Measurements from ENCODE around the gene PCBP3.
A peak's percentile ranks its signal among the peaks of the same experiment; 100 is the strongest.
"Not testable (repeated sequence)": the region's sequence is repeated elsewhere in the genome, so short reads cannot be mapped to it uniquely, and the experiment has no call there.

The PCBP3 gene

DNA sequence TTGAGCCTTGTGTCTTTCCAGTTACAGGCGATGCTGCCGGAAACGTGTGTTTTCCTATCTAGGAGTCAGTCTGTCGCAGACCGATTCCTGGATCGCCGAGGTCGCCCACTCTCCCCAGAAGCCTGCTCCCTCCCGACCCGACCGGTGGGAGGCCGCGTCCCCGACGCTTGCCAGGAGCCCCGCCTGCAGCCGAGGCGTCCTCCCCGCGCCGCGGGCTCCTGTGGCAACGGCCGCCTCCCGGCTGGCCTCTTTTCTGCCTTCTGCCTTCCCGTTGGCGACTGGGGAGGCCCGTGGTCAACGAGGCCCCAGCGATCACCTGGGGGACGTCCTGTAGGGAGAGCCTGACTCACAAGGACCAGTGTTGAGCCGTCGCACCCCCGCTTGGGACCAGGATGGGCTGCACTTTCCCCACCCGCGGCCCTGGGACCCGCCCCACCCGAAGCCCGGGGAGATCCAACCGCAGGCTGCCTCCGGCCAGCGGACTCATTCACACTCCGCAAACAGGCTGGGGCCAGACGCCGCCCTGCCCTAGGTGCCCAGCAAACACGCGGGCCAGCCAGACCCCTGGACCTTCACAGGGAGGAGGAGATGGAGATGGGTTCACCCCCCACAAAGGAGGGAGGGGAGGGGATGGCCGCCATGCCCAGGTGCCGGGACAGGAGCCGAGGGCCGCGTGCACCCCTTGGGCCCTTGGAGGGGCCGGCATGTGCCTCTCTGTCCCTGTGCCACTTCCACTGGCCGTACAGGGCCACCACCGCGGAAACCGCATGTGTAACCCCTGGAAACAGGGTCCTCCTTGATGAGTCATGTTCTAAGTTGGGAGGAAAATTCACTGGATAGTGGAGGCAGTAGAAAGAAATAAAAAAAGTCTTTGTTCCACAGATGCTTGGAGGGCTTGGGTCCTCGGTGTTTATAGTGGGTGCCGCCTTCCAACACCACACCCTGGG, 330.8 kb downstream of the PCBP3 start:
- no peak for DNase-seq

DNA sequence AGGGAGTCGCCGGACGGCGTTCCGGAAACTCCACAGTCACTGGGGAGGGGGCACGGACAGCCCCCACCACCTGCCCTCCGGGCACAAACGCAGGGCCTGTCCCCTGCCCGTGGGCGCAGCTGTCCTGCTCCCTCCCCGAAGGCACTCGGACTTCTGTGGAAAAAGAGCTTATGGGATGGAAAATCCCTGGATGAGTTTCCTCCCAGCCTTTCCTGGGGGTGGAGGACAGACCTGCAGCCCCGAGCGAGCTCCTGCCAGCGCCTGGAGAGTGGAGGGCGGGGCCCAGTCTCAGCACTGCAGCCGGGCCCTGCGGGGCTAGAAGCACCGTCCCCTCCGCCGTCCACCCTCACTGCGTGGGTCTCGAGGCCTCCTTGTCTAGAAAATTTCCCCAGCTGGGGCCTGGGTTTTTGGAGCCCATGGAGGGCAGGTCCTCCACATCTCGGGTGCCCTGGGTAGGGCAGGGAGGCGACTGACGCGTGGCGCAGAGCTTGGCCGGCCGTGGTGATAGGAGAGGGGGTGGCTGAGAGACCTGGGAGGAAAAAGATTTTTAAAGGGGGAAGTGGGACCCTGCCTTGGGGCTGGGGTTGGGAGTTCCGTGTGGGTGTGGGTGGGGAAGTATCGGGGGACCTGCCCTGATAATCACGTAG, 331.6 kb downstream of the PCBP3 start:
- DNase-seq, result no peak

DNA sequence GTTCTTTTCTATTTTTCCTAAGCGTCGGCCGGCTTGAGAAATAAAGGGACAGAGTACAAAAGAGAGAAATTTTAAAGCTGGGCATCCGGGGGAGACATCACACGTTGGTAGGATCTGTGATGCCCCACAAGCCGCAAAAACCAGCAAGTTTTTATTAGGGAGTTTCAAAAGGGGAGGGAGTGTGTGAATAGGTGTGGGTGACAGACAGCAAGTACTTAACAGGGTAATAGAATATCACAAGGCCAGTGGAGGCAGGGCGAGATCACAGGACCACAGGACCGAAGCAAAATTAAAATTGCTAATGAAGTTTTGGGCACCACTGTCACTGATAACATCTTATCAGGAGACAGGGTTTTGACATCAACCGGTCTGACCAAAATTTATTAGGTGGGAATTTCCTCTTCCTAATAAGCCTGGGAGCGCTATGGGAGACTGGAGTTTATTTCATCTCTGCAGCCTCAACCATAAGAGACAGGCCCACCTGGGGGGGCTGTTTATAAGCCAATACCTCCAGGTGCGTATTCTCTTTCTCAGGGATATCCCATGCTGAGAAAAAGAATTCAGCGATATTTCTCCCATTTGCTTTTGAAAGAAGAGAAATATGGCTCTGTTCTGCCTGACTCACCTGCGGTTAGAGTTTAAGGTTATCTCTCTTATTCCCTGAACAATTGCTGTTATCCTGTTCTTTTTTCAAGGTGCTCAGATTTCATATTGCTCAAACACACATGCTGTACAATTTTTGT, 332.3 kb downstream of the PCBP3 start:
- DNase-seq, result not testable (repeated sequence)

DNA sequence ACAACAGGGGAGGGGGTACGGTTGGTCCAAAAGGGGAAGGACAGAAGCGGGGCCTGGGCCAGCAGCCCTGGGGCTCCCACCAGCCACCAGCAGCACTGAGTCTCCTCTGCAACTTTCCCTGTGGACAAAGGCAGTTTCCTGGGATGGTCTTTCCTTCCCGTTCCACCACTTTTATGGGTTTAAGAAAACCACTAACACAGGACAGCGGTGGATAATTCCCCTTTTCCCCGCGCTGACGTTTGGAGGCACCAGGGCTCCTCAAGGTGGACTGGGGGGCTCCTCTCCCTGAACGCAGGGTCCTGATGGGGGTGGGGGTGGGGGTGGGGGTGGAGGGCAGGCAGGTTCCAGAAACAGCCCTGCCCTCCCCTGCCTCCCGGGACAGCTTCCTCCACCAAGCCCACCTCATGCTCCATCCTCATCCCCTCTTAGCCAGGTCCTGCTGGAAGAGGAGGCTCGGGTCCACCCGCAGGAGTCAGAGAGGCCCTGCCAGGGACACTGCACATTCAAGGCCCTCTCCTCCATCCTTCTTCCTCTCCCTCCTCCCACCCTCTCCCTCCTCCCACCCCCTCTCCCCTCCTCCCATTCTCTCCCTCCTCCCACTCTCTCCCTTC, 333.3 kb downstream of the PCBP3 start:
- no peak for DNase-seq

DNA sequence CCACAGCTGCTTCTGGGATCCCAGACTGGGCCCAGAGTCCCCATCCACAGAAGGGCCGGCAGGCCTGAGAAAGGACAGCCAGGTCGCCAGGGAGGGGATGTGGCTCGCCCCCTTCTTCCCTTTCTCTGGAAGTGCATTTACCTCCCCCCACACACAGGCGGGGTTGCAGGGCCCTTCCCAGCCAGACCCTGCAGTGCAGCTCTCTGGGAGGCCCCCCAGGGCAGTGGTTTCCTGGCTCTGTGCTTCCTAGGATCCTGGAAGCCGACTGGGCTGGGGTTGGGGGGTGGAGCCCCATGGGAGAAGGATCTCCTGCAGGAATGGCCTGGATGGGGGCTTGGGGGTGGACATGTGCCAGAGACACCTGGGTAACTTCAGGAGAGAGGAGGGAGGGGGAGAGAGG, 333.9 kb downstream of the PCBP3 start:
- no peak for DNase-seq

DNA sequence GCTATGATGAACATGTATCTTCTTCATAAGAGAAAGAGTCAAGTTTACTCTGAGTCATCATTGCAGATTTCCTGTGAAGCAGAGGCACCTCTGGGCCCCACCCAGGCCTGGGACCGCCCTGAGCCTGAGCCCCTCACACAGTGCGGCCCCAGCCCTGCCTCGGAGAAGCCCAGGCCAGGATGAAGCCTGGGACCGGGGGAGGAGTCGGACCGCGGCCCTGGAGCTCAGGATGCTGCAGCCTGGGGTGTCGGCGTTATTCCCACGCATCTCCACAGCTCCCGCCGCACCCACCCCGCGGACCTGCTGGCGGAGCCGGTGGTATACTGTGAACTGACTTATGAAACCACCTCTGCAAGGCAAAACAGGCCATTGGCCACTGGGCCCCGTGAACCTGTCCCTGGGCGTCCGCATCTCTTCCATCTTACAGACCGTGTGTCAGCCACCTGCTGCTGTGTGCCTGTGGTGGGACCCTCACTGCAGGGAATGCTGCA, 335.7 kb downstream of the PCBP3 start:
- peak in 1 of 2 experiments; percentile 41 for DNase-seq

DNA sequence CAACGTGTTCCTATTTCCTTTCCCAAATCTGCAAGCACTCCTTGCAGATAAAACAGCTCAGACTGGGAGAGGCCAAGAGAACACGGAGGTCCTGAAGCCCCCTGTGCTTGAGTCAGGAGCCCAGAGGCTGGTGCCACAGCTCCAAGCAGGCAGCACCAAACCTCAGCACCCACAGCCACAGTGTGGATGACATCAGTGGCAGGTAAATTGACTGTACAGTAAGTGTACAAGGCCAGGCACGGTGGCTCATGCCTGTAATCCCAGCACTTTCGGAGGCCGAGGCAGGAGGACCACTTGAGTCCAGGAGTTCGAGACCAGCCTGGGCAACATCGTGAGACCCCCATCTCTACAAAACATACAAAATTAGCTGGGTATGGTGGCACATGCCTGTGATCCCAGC, 336.1 kb downstream of the PCBP3 start:
- peak in 1 of 2 experiments; percentile 43 for DNase-seq

DNA sequence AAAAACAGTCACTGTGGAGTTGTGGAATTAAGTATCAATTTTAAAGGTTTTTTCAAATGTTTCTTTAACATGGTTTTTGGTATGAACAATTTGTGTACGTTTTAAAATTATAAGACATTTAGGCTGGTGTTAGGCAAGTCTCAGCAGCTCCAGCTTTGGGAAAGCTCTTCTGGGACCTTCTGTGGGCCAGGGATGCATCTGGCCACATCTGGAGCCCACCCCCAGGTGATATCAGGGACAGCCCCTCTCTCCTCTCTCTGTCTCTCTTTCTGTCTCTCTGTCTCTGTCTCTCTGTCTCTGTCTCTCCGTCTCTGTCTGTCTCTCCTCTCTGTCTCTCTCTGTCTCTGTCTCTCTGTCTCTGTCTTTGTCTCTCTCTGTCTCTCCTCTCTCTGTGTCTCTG, 336.7 kb downstream of the PCBP3 start:
- no peak for DNase-seq

DNA sequence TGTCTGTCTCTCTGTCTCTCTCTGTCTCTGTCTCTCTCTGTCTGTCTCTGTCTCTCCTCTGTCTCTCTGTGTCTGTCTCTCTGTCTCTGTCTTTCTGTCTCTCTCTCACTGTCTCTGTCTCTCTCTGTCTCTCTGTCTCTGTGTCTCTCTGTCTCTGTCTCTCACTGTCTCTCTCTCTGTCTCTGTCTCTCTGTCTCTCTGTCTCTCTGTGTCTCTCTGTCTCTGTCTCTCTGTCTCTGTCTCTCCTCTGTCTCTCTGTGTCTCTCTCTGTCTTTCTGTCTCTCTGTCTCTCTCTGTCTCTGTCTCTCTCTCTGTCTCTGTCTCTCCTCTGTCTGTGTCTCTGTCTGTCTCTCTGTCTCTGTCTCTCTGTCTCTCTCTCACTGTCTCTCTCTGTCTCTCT, 337.2 kb downstream of the PCBP3 start:
- DNase-seq, result no peak

DNA sequence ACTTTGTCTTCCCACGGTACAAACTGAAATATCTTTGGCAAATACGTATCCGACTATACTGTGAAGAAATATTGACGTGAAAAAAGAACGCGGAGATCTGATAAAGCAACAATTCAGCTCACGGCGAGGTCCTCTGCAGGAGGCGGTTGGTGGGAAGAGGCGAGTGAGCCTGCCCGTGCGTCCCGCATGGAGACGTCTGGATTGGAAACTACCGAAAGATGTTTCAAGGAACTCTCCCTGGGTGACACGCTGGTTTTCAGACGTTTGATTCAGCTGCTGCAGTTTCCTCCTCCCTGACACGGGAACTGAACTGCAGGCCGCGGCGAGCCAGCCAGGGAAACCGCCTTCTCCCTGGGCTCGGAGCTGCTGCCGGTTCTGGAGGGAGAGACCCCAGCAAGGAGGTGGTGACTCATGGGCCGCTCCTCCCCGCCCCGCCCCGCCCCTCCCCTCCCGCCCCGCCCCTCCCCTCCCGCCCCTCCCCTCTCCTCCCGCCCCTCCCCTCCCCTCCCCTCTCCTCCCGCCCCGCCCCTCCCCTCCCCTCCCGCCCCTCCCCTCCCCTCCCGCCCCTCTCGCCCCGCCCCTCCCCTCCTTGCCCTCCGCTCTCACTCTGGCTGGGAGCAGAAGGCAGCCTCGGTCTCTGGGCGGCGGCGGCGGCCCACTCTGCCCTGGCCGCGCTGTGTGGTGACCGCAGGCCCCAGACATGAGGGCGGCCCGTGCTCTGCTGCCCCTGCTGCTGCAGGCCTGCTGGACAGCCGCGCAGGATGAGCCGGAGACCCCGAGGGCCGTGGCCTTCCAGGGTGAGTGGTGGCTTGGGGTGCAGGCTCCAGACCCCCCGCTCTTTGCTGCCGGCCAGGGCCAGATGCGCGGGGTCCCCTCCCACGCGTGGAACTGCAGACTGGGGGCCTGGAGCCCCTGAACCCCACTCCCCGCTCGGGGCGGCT, 337.9 kb downstream of the PCBP3 start, which contains the start of gene COL6A1:
Gene COL6A1, plus strand, starts transcription at position 620 of the 941 bp plus-strand sequence. Its CDS starts 81 bp downstream, at position 701.
- DNase-seq, result peak; percentile 71 to 72

DNA sequence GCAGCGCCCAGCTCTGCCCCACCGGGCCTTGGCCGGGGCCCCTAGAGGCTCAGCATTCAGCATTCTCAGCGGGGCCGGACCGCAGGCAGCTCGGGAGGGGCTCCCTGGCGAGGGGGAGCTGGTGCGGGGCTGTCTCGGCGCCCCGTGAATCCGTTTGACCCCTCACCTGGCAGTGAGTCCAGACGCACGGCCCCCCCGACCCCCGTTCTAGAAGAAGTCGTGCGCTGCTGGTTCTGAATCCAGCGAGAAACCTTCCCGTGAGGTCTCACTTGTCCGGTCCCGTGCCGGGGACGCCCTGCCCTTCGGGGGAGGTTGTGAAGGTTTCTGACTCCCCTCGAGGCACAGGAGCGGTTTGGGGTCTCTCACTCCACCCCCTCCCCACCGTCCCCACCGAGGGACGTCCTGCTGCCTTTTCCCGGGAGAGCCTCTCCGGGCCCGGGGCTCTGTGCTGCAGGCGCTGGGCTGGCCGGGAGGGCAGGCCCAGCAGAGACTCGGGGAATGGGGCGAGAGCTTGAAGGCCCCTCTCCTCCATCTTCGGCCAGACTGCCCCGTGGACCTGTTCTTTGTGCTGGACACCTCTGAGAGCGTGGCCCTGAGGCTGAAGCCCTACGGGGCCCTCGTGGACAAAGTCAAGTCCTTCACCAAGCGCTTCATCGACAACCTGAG, 338.7 kb downstream of the PCBP3 start:
- peak in 1 of 2 experiments; percentile 32 for DNase-seq

DNA sequence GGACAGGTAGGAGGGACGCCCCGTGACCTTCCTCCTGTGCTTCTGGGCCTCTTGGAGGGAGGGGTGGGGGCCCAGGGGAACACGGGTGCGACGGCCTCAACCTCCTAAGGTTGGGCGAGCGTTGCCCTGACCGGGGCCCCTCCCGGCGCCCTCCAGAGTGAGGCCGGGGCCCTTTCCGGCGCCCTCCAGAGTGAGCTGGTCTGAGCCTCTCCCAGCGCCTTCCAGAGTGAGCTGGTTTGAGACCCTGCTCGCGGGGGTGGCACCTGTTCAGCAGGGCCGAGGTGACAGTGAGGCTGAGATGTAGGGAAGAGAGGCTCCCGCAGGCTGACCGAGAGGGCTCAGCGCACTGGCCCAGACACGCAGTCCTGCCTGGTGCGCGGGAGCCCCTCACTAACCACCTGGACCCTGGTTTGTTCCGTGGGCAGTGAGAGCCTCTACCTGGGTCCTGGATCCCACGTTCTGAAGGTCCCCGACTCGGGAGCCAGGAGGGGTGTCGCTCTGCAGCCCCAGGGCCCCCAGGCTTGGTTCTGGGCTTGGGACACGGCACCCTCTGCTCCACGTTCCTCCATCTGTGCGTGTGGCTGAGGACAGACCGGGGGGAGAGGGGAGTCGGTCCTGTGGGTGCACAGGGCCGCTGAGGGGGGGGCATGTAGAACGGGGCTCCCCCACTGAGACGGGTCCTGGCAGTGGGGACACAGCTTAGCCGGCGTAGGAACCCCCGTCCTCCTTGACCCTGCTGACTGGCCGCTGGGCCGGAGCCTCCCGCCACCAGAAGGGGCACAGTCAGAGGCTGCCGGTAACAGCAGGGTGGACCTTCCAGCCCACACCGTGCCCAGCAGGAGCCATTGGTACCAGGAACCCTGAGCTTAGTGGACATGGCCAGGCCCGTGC, 339.5 kb downstream of the PCBP3 start:
- no peak for DNase-seq

DNA sequence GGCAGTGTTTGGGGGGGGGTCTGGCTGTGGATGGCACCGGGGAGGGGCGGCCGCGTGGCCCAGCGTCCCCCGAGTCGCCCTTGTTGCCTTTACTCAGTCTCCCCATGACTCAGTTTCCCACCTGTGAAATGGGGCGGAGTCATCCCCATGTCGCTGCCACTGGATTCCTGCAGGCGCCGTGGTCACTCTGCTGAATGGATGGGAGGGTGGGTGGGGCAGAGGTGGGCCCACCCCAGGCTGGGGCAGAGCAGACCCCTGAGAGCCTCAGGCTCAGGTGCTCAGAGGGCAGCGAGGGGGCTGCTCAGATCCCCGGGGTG, 340.1 kb downstream of the PCBP3 start:
- DNase-seq, result no peak

DNA sequence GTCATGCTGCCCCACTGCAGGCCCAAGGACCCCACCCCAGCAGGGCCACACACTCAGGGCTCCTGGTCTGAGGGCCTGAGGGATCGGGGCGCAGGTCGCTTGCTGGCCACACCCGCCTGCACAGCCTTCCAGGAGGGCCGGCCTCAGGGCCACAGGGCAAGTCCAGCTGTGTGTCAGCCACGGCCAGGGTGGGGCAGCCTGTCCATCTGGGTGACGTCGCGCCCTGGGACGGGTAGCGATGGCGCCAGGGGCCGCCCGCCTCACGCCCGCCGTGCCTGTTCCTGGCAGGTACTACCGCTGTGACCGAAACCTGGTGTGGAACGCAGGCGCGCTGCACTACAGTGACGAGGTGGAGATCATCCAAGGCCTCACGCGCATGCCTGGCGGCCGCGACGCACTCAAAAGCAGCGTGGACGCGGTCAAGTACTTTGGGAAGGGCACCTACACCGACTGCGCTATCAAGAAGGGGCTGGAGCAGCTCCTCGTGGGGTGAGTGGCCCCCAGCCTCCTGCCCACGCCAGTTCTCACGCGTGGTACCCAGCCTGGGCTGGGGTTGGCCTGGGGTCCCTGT, 340.5 kb downstream of the PCBP3 start:
- no peak for DNase-seq

DNA sequence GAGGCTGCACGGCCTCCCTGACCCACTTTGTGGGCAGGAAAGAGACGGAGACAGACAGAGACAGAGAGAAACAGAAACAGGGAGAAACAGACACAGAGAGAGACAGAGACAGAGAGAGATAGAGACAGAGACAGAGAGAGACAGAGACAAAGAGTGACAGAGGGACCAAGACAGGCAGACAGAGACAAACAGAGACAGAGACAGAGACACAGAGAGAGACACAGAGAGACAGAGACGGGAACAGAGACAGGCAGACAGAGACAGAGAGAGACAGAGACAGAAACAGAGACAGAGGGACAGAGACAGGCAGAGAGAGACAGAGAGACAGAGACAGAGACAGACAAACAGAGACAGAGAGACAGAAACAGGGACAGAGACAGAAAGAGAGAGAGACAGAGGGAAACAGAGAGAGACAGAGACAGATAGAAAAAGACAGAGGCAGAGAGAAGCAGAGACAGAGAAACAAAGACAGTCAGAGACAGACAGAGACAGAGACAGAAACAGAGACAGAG, 341.1 kb downstream of the PCBP3 start:
- DNase-seq, result no peak

DNA sequence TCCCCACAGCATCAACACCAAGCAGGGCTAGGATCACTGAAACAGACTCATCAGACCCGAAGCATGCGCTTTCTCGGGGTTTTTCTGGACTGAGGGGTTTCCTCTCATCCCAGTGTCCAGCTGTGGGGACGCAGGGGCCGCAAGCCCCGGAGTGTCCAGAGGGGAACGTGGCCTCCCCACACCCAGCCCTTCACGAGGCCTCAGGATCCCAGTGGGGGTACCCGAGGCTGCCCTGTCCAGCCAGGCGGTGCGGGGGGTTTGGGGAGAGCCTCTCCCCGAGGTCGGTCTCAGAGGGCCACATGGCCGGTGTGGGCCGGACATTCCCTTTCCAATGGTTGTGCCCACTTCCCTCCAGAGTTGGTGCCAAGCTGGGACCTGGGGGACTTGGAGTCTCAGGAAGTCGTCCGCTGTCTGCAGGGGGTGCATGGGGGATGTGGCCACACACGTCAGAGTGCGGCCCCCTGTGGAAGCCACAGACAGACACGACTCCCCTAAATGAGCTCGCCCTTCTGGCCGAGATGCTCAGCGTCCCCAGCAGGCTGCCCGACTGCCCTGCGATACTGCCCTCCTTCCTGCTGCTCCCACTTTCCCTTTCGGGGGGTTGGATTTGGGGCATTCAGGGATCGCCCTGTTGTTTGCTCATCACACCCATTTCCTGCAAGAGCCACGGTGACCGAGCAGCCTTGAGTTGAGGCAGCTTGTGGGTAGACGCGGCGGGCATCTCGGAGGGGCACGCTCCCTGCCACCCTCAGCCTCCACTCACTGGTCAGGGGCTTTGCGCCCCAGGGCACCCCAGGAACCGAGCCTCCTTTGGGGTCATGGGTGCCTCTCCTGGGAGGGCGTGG, 342.2 kb downstream of the PCBP3 start:
- DNase-seq, result no peak

DNA sequence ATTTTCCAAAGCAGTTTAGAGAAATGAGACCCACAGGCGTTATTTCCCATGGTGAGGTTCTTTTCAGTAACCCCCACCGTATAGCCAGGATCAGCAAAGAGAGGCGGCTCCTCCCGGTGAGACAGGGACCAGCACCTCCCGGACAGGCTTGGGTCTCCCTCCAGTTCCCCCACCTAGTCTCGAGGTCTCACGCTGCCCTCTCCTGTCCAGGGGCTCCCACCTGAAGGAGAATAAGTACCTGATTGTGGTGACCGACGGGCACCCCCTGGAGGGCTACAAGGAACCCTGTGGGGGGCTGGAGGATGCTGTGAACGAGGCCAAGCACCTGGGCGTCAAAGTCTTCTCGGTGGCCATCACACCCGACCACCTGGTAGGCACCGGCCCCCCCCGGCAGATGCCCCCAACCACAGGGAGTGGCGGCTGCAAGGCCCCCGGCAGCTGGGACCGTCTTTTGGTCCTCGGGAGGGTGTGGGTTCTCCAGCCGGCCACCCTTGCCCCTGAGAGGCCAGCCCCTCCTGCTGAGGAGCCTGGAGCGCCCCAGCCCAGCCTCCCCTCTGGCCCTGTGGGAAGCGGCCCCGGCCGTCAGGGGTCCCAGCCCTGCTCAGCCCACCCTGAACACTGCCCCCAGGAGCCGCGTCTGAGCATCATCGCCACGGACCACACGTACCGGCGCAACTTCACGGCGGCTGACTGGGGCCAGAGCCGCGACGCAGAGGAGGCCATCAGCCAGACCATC, 343.0 kb downstream of the PCBP3 start:
- no peak for DNase-seq
